Stomach (tissue), 4 donors: ENCODE data around the gene RASSF1.

Experiments
- POLR2A ChIP-seq, 4 donors: fragments of 450-650 bp; IDR thresholded peaks; one replicate each; pipeline ENCODE4 v1.6.1; 2016; ENCODE audit warnings: antibody characterized with exemption in 4 of 4, control low read depth in 2 of 4, mild to moderate bottlenecking in 1 of 4, moderate library complexity in 1 of 4
- TF ChIP-seq, protein P1 (sequence below), 7 experiments: fragments of 450-650 bp in 4 of 7; fragments of 200-600 bp in 3 of 7; sonication (generic) in 3 of 7; IDR thresholded peaks; one replicate each; pipeline ENCODE4 v1.5.1; 2016 to 2019; ENCODE audit warnings: antibody characterized with exemption in 7 of 7, control low read depth in 2 of 7, mild to moderate bottlenecking in 1 of 7

DNA sequence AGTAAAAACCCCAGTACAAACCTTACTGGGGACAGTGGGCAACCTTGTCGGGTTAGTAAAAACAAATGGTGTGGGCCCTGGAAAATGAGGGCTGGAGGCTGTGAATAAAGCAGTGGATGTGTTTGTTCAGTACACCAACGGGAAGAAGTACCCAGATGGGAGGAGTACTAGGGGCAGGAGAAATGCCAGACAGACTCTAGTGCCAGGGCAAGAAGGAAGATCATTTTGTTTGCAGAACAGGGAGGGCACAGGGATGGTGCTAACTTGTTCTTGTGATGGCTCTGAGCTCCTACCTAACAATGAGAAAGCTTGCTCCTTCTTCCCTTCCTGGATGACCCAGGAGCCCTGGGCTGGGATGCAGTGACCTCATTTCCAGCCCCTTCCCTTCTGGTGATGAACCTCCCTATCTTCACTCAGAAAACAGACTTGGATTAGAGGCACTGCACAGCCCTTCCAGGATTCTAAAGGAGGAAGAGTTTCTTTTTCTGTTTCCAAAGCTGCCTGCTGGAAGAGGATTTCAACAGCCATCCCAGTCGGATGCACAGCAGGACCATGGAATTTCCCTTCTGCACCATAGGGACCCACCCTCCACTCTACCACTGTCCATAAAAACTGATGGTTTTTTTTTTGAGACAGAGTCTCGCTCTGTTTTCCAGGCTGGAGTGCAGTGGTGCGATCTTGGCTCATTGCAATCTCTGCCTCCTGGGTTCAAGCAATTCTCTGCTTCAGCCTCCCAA, 6.1 kb downstream of the RASSF1 start:
- TF ChIP-seq POLR2A (IDR thresholded peaks at IDR 0.05) = no peak
- TF ChIP-seq, protein P1, sequence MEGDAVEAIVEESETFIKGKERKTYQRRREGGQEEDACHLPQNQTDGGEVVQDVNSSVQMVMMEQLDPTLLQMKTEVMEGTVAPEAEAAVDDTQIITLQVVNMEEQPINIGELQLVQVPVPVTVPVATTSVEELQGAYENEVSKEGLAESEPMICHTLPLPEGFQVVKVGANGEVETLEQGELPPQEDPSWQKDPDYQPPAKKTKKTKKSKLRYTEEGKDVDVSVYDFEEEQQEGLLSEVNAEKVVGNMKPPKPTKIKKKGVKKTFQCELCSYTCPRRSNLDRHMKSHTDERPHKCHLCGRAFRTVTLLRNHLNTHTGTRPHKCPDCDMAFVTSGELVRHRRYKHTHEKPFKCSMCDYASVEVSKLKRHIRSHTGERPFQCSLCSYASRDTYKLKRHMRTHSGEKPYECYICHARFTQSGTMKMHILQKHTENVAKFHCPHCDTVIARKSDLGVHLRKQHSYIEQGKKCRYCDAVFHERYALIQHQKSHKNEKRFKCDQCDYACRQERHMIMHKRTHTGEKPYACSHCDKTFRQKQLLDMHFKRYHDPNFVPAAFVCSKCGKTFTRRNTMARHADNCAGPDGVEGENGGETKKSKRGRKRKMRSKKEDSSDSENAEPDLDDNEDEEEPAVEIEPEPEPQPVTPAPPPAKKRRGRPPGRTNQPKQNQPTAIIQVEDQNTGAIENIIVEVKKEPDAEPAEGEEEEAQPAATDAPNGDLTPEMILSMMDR (IDR thresholded peaks at IDR 0.05) = no peak
